GM12874 (cell line): ENCODE results near the gene PRKCSH.

Experiments used
- CTCF ChIP-seq: IDR thresholded peaks from 2 replicates; pipeline ENCODE4 v1.5.1; 2011; ENCODE audit warnings: low read depth, mild to moderate bottlenecking, control low read depth, low read length, moderate library complexity; ENCODE audit not compliant: insufficient read depth

The PRKCSH gene

GRCh38 chr19:11416346-11417052 is 18.9 kb upstream of the PRKCSH start:
- TF ChIP-seq CTCF, result no peak

GRCh38 chr19:11418094-11418548 is 17.3 kb upstream of the PRKCSH start:
- TF ChIP-seq CTCF, result no peak

- TF ChIP-seq CTCF, result no peak
These were observed 16.6 kb upstream of the PRKCSH start, which contains the start of gene RGL3 for GRCh38 chr19:11418549-11419506. Gene RGL3, minus strand, starts transcription at chr19:11419314. Its CDS starts 36 bp downstream, at chr19:11419278.

- no peak for TF ChIP-seq CTCF
These were observed 14.7 kb upstream of the PRKCSH start for GRCh38 chr19:11420429-11421370.

- TF ChIP-seq CTCF, result no peak
These were observed 13.9 kb upstream of the PRKCSH start for GRCh38 chr19:11421371-11422098.

GRCh38 chr19:11422163-11423065 is 13.0 kb upstream of the PRKCSH start:
- TF ChIP-seq CTCF, result no peak
